Endothelial cell of umbilical vein (primary cell): Measurements from ENCODE around the gene VEPH1. TPM values are rescaled to one million over a fixed set of nuclear protein-coding genes. Genes with fewer than 3 reads are reported as not detected.

Experiments used
- BruUV-seq: library from RNA; stranded (reverse); fragments of 400-500 nt; replicated peaks from 2 replicates; lab custom pipeline; 2021; lab: Mats Ljungman, UMichigan
- CTCF ChIA-PET: fragments of 300-600, 350-600 bp; sonication (Branson Sonifier 250); formaldehyde crosslinking; loops from one replicate; lab custom pipeline; 2021; ENCODE audit warnings: antibody characterized with exemption, inconsistent platforms; lab: Charles Lee
- POLR2A ChIA-PET: fragments of 300-600, 350-600 bp; sonication (Branson Sonifier 250); formaldehyde crosslinking; loops from one replicate; lab custom pipeline; 2021; ENCODE audit warnings: antibody characterized with exemption, inconsistent platforms; lab: Charles Lee
- DNase-seq: peaks from one replicate; pipeline ENCODE4 v3.0.0-alpha.2; 2011; ENCODE audit warnings: low read depth, low spot score
- FAIRE-seq: peaks from 2 replicates; lab custom pipeline; 2011; peaks lifted over from hg19 to GRCh38; lab: Jason Lieb, UNC
- H2AFZ ChIP-seq: 2 replicates; pipeline ENCODE4 v1.6.0; 2012; ENCODE audit warnings: low read depth, low read length, control low read depth, inconsistent platforms
- H3K27ac ChIP-seq: 2 replicates; pipeline ENCODE4 v1.5.1; 2011; ENCODE audit warnings: low read depth, mild to moderate bottlenecking, control low read depth, low read length, moderate library complexity; ENCODE audit not compliant: insufficient read depth
- H3K27me3 ChIP-seq, 2 experiments: 2 replicates each; pipeline versions ENCODE4 v1.6.0 to v1.6.1; 2011; ENCODE audit warnings: low read length in 2 of 2, mixed read lengths in 1 of 2; ENCODE audit not compliant: control insufficient read depth in 2 of 2, insufficient read depth in 2 of 2
- H3K36me3 ChIP-seq, 2 experiments: 2 replicates in 1 of 2; 3 replicates in 1 of 2; pipeline ENCODE4 v1.5.1; 2011; ENCODE audit warnings: low read length in 2 of 2, mild to moderate bottlenecking in 1 of 2, moderate library complexity in 1 of 2; ENCODE audit not compliant: control insufficient read depth in 2 of 2, insufficient read depth in 2 of 2; ENCODE audit errors: extremely low read depth in 1 of 2
- H3K4me1 ChIP-seq: 3 replicates; pipeline ENCODE4 v1.5.1; 2011; ENCODE audit warnings: mild to moderate bottlenecking, low read length; ENCODE audit not compliant: control insufficient read depth, insufficient read depth; ENCODE audit errors: extremely low read depth
- H3K4me2 ChIP-seq: 2 replicates; pipeline ENCODE4 v1.6.1; 2011; ENCODE audit warnings: low read length, control low read depth, mixed read lengths; ENCODE audit not compliant: insufficient read depth
- H3K4me3 ChIP-seq, 3 experiments: fragments of 200-600 bp in 1 of 3; sonication (generic), shearing (Covaris generic) in 1 of 3; replicated peaks in 1 of 3; 2 replicates each; pipeline ENCODE4 v1.5.1; 2011 to 2016; ENCODE audit warnings: control low read depth in 3 of 3, low read length in 3 of 3, mild to moderate bottlenecking in 2 of 3, inconsistent platforms in 1 of 3, low read depth in 1 of 3, moderate library complexity in 1 of 3; ENCODE audit not compliant: insufficient read depth in 1 of 3
- H3K79me2 ChIP-seq: 2 replicates; pipeline ENCODE4 v1.6.0; 2012; ENCODE audit warnings: low read length, inconsistent platforms; ENCODE audit not compliant: control insufficient read depth, insufficient read depth
- H3K9ac ChIP-seq: replicated peaks from 2 replicates; pipeline ENCODE3; 2011; ENCODE audit warnings: low read length, control low read depth; ENCODE audit not compliant: insufficient read depth; ENCODE audit errors: extremely low read depth
- H3K9me1 ChIP-seq: replicated peaks from 3 replicates; pipeline ENCODE4 v1.6.0; 2011; ENCODE audit warnings: mild to moderate bottlenecking, low read length; ENCODE audit not compliant: control insufficient read depth, insufficient read depth; ENCODE audit errors: extremely low read depth
- H3K9me3 ChIP-seq: replicated peaks from 2 replicates; pipeline ENCODE4 v1.5.1; 2012; ENCODE audit warnings: low read length, inconsistent platforms; ENCODE audit not compliant: control insufficient read depth, insufficient read depth
- H4K20me1 ChIP-seq: replicated peaks from 2 replicates; pipeline ENCODE3; 2011; ENCODE audit warnings: mild to moderate bottlenecking, low read length; ENCODE audit not compliant: control insufficient read depth, insufficient read depth; ENCODE audit errors: extremely low read depth
- CTCF ChIP-seq, 2 donors: IDR thresholded peaks; 1 replicate in 1 of 2; 2 replicates in 1 of 2; pipeline ENCODE4 v1.5.1; 2011; ENCODE audit warnings: low read length in 2 of 2, mild to moderate bottlenecking in 2 of 2, moderate library complexity in 2 of 2, control low read depth in 1 of 2, inconsistent platforms in 1 of 2, low read depth in 1 of 2; ENCODE audit not compliant: insufficient read depth in 1 of 2; ENCODE audit errors: extremely low read depth in 1 of 2
- EZH2 ChIP-seq: IDR thresholded peaks from 2 replicates; pipeline ENCODE4 v1.6.1; 2012; ENCODE audit warnings: borderline replicate concordance, low read depth, mild to moderate bottlenecking, moderate library complexity, low read length, inconsistent platforms; ENCODE audit not compliant: severe bottlenecking
- FOS ChIP-seq: IDR thresholded peaks from 2 replicates; pipeline ENCODE4 v1.6.1; 2011; ENCODE audit warnings: mild to moderate bottlenecking, low read length, moderate library complexity, borderline replicate concordance; ENCODE audit not compliant: insufficient read depth
- GATA2 ChIP-seq: IDR thresholded peaks from 2 replicates; pipeline ENCODE4 v1.7.0; 2011; ENCODE audit warnings: low read depth, mild to moderate bottlenecking, moderate library complexity, mixed read lengths, low read length; ENCODE audit not compliant: insufficient read length, insufficient read depth
- JUN ChIP-seq: IDR thresholded peaks from 2 replicates; pipeline ENCODE4 v1.6.1; 2011; ENCODE audit warnings: borderline replicate concordance, low read depth; ENCODE audit not compliant: insufficient read length, insufficient read depth
- MAX ChIP-seq: IDR thresholded peaks from 2 replicates; pipeline ENCODE4 v1.6.1; 2011; ENCODE audit not compliant: insufficient read depth, insufficient read length
- MYC ChIP-seq: IDR thresholded peaks from one replicate; pipeline ENCODE4 v1.6.1; 2011; ENCODE audit warnings: mild to moderate bottlenecking, low read depth, low read length
- POLR2A ChIP-seq: IDR thresholded peaks from 2 replicates; pipeline ENCODE4 v1.6.1; 2012; ENCODE audit warnings: low read depth, mild to moderate bottlenecking, control low read depth, low read length
- POLR2AphosphoS5 ChIP-seq: IDR thresholded peaks from 2 replicates; pipeline ENCODE4 v1.6.1; 2012; ENCODE audit warnings: low read depth, mild to moderate bottlenecking, control low read depth, low read length, moderate library complexity; ENCODE audit not compliant: insufficient read depth
- dilution Hi-C: fragments of 300-500 bp; cut with MboI; formaldehyde crosslinking; loops from one replicate; pipeline ENCODE4 v1.15.0; 2019; ENCODE audit warnings: low sequenced_read_pairs; ENCODE audit not compliant: extremely low pct_ligation_motif_present
- intact Hi-C: fragments of 100-400 bp; cut with micrococcal nuclease; formaldehyde crosslinking; loops from one replicate; pipeline ENCODE4 v1.10.0; 2022
- polyA plus RNA-seq, 4 experiments: library from polyadenylated mRNA; depleted of rRNA in 3 of 4; stranded (reverse) in 3 of 4; unstranded in 1 of 4; fragments of >200 nt; gene quantifications; 2 replicates each; pipeline versions ENCODE4 v1.2.1 to v1.2.3, GENCODE V29; 2011 to 2012; ENCODE audit warnings: missing spikeins in 1 of 4
- total RNA-seq: library from RNA; stranded (reverse); gene quantifications from 2 replicates; pipeline ENCODE4 v1.2.3, GENCODE V29; 2021

Gene VEPH1
- total and polyA plus RNA-seq, 2 donors (not counting 3 experiments of a cell fraction or from before 2014, with no cell fraction given): 42.9 to 136 TPM

- H3K9me3 ChIP-seq: no peaks in the 10 kb centered on the region
- no peaks in the 10 kb centered on the region for H3K9me1 ChIP-seq
- no peak overlapping the region for H2AFZ ChIP-seq
- TF ChIP-seq MAX (no peak), CTCF (IDR thresholded peaks at IDR 0.05; ENCODE audit: extremely low read depth in 1 of 2, insufficient read depth in 1 of 2, low read depth in 1 of 2, low read length in 2 of 2) (no peak), FOS (no peak), MYC (no peak), POLR2A (no peak), EZH2 (no peak), GATA2 (no peak), JUN (no peak), POLR2AphosphoS5 (no peak)
- BruUV-seq: no TSS peak
- H3K4me3 ChIP-seq: no peak overlapping the region
- H3K79me2 ChIP-seq: peaks cover 95% of the 10 kb centered on the region
- H3K9ac ChIP-seq: no peak overlapping the region
- peaks cover 2 to 4% of the 10 kb centered on the region in 2 experiments for H3K36me3 ChIP-seq
- intact Hi-C loops: no loop called here
- H3K4me2 ChIP-seq: peak overlapping the region; percentile 20
- H3K4me1 ChIP-seq: peaks cover 11% of the 10 kb centered on the region
- no peaks in the 10 kb centered on the region for H4K20me1 ChIP-seq
- no peak for FAIRE-seq
- no peak for DNase-seq
- no peaks in the 10 kb centered on the region for H3K27me3 ChIP-seq
- ChIA-PET POLR2A (interaction anchor here (1.2 kb wide), 1 partner anchor 33 kb away, joined by 3 read pairs; no protein-coding TSS in a partner anchor), CTCF (interaction anchor here (1.0 to 10.1 kb wide), 8 partner anchors 9 to 294 kb away, joined by 3 to 97 read pairs (median 4); no protein-coding TSS in a partner anchor)
- dilution Hi-C loops: no loop called here
- no peak overlapping the region for H3K27ac ChIP-seq
These were observed 3.0 kb downstream of the VEPH1 start for GRCh38 chr3:157500232-157500631.
